H9 (cell line): Measurements from ENCODE around the gene DSG2. TPM values are rescaled to one million over a fixed set of nuclear protein-coding genes. Genes with fewer than 3 reads are reported as not detected.

Experiments
- DNase-seq: peaks from one replicate; pipeline ENCODE4 v3.0.0-alpha.2; 2017
- H2AFZ ChIP-seq: one replicate; pipeline ENCODE4 v1.6.1; 2013; ENCODE audit warnings: mild to moderate bottlenecking, low read length, control low read depth, moderate library complexity
- H2AK5ac ChIP-seq: 2 replicates; pipeline ENCODE4 v1.6.1; 2013; ENCODE audit warnings: low read length, control low read depth, mixed read lengths; ENCODE audit not compliant: insufficient read length
- H2BK120ac ChIP-seq: one replicate; pipeline ENCODE4 v1.6.1; 2013; ENCODE audit warnings: low read depth, mild to moderate bottlenecking, low read length, control low read depth, inconsistent platforms; ENCODE audit not compliant: poor library complexity, severe bottlenecking
- H2BK12ac ChIP-seq: 2 replicates; pipeline ENCODE4 v1.6.1; 2013; ENCODE audit warnings: low read length, control low read depth, mixed read lengths, low read depth; ENCODE audit not compliant: insufficient read length
- H2BK15ac ChIP-seq: 2 replicates; pipeline ENCODE4 v1.6.1; 2013; ENCODE audit warnings: low read depth, low read length, control low read depth
- H2BK20ac ChIP-seq: one replicate; pipeline ENCODE4 v1.6.1; 2013; ENCODE audit warnings: low read depth, mild to moderate bottlenecking, low read length, control low read depth, inconsistent platforms; ENCODE audit not compliant: poor library complexity, severe bottlenecking
- H2BK5ac ChIP-seq: 2 replicates; pipeline ENCODE4 v1.6.1; 2013; ENCODE audit warnings: low read length, control low read depth, mixed read lengths; ENCODE audit not compliant: insufficient read length
- H3K14ac ChIP-seq: 2 replicates; pipeline ENCODE4 v1.6.1; 2013; ENCODE audit warnings: low read length, control low read depth; ENCODE audit not compliant: insufficient read depth
- H3K18ac ChIP-seq: 2 replicates; pipeline ENCODE4 v1.6.1; 2013; ENCODE audit warnings: low read depth, mild to moderate bottlenecking, mixed read lengths, low read length, control low read depth; ENCODE audit not compliant: insufficient read length
- H3K23ac ChIP-seq: 2 replicates; pipeline ENCODE4 v1.6.1; 2013; ENCODE audit warnings: low read length, control low read depth, mixed read lengths, low read depth; ENCODE audit not compliant: insufficient read length
- H3K23me2 ChIP-seq: 2 replicates; pipeline ENCODE4 v1.6.1; 2013; ENCODE audit warnings: low read depth, mild to moderate bottlenecking, mixed read lengths, low read length, control low read depth; ENCODE audit not compliant: insufficient read length, poor library complexity, severe bottlenecking
- H3K27ac ChIP-seq: 2 replicates; pipeline ENCODE4 v1.5.1; 2013; ENCODE audit warnings: low read length, control low read depth, mixed read lengths, low read depth; ENCODE audit not compliant: insufficient read length
- H3K27me3 ChIP-seq: 2 replicates; pipeline ENCODE4 v1.6.1; 2013; ENCODE audit warnings: low read length, control low read depth, inconsistent platforms; ENCODE audit not compliant: insufficient read depth
- H3K4ac ChIP-seq: 2 replicates; pipeline ENCODE4 v1.6.1; 2013; ENCODE audit warnings: low read depth, mild to moderate bottlenecking, control low read depth, inconsistent platforms, low read length, moderate library complexity
- H3K4me1 ChIP-seq: 2 replicates; pipeline ENCODE4 v1.6.1; 2013; ENCODE audit warnings: low read length, control low read depth, inconsistent platforms; ENCODE audit not compliant: insufficient read depth
- H3K4me2 ChIP-seq: 2 replicates; pipeline ENCODE4 v1.6.1; 2013; ENCODE audit warnings: low read length, control low read depth, mixed read lengths; ENCODE audit not compliant: insufficient read length, insufficient read depth
- H3K56ac ChIP-seq: 2 replicates; pipeline ENCODE4 v1.6.1; 2013; ENCODE audit warnings: low read depth, mild to moderate bottlenecking, mixed read lengths, low read length, control low read depth; ENCODE audit not compliant: insufficient read length
- H3K79me1 ChIP-seq: 2 replicates; pipeline ENCODE4 v1.6.1; 2013; ENCODE audit warnings: low read depth, mild to moderate bottlenecking, moderate library complexity, low read length, control low read depth, inconsistent platforms; ENCODE audit not compliant: insufficient read depth, poor library complexity, severe bottlenecking
- H3K79me2 ChIP-seq: 2 replicates; pipeline ENCODE4 v1.6.1; 2013; ENCODE audit warnings: low read length, control low read depth, inconsistent platforms; ENCODE audit not compliant: insufficient read depth
- H3K9ac ChIP-seq: 2 replicates; pipeline ENCODE4 v1.6.1; 2013; ENCODE audit warnings: low read length, control low read depth, mixed read lengths; ENCODE audit not compliant: insufficient read length; ENCODE audit errors: extremely low read depth
- H3K9me3 ChIP-seq: one replicate; pipeline ENCODE4 v1.6.1; 2013; ENCODE audit warnings: low read depth, low read length, inconsistent platforms; ENCODE audit not compliant: control insufficient read depth
- H3T11ph ChIP-seq: one replicate; pipeline ENCODE4 v1.6.1; 2013; ENCODE audit warnings: mild to moderate bottlenecking, low read length, control low read depth, inconsistent platforms
- H4K20me1 ChIP-seq: one replicate; pipeline ENCODE4 v1.6.1; 2013; ENCODE audit not compliant: control insufficient read depth, insufficient read length, insufficient read depth
- H4K5ac ChIP-seq: 2 replicates; pipeline ENCODE4 v1.6.1; 2013; ENCODE audit warnings: low read depth, mild to moderate bottlenecking, mixed read lengths, low read length, control low read depth; ENCODE audit not compliant: insufficient read length
- H4K8ac ChIP-seq: replicated peaks from 2 replicates; pipeline ENCODE4 v1.6.1; 2013; ENCODE audit warnings: low read length, control low read depth, mixed read lengths, low read depth; ENCODE audit not compliant: insufficient read length
- H4K91ac ChIP-seq: 2 replicates; pipeline ENCODE4 v1.6.1; 2013; ENCODE audit warnings: low read depth, mild to moderate bottlenecking, moderate library complexity, mixed read lengths, low read length, control low read depth; ENCODE audit not compliant: insufficient read length
- H3K27ac Mint-ChIP-seq, 3 experiments: 2 replicates in 2 of 3; 3 replicates in 1 of 3; pipeline ENCODE4 v1.8.0; 2020 to 2021; ENCODE audit warnings: mixed read lengths in 3 of 3, mild to moderate bottlenecking in 1 of 3, moderate library complexity in 1 of 3
- H3K27me3 Mint-ChIP-seq: 2 replicates; pipeline ENCODE4 v1.8.0; 2021; ENCODE audit warnings: low read depth, mild to moderate bottlenecking, moderate library complexity, mixed read lengths
- H3K36me3 Mint-ChIP-seq, 3 experiments: 2 replicates in 2 of 3; 3 replicates in 1 of 3; pipeline ENCODE4 v1.8.0; 2020 to 2021; ENCODE audit warnings: low read depth in 3 of 3, mixed read lengths in 3 of 3; ENCODE audit not compliant: insufficient read depth in 1 of 3
- H3K4me1 Mint-ChIP-seq, 2 experiments: 2 replicates each; pipeline ENCODE4 v1.8.0; 2020; ENCODE audit warnings: mixed read lengths in 2 of 2
- H3K4me3 Mint-ChIP-seq, 2 experiments: 2 replicates in 1 of 2; 3 replicates in 1 of 2; pipeline ENCODE4 v1.8.0; 2020 to 2021; ENCODE audit warnings: mild to moderate bottlenecking in 2 of 2, mixed read lengths in 2 of 2, moderate library complexity in 1 of 2
- H3K9me3 Mint-ChIP-seq, 2 experiments: 2 replicates in 1 of 2; 3 replicates in 1 of 2; pipeline ENCODE4 v1.8.0; 2020; ENCODE audit warnings: mild to moderate bottlenecking in 2 of 2, mixed read lengths in 2 of 2, moderate library complexity in 1 of 2
- WGBS: extraction: QIAGEN DNeasy Blood & Tissue Kit; methylation state at CpG from one replicate; pipeline ENCODE4 v1.1.7; 2013; ENCODE audit warnings: missing lambda C conversion rate, low lambda C conversion rate, mixed read lengths; ENCODE audit not compliant: insufficient read length; ENCODE audit errors: extremely low coverage; 5-methylcytosine and 5-hydroxymethylcytosine counted together
- total RNA-seq: library from RNA; stranded (reverse); gene quantifications from 2 replicates; pipeline ENCODE4 v1.2.1, GENCODE V29; 2021
- TF ChIP-seq, protein P1 (sequence below): fragments of 200-600 bp; sonication (generic); conservative IDR thresholded peaks from 3 replicates; pipeline ENCODE4 v1.8.0; 2021; ENCODE audit warnings: antibody characterized with exemption, mild to moderate bottlenecking

The DSG2 gene
- total RNA-seq, 1 experiment from 2014 or later = 107 TPM

GRCh38 chr18:31587529-31587928, 89.6 kb downstream of the DSG2 start:
- Histone ChIP-seq H3K4ac (no peak overlapping the region), H2BK15ac (no peak overlapping the region), H2AFZ (no peak overlapping the region), H3K79me1 (no peaks in the 10 kb centered on the region), H3T11ph (no peak overlapping the region), H3K23me2 (no peaks in the 10 kb centered on the region), H2BK5ac (no peak overlapping the region), H3K9me3 (no peaks in the 10 kb centered on the region), H4K8ac (no peak overlapping the region), H3K23ac (no peak overlapping the region), H2BK20ac (no peak overlapping the region), H2AK5ac (no peak overlapping the region), H3K9ac (no peak overlapping the region), H3K79me2 (no peaks in the 10 kb centered on the region), H3K4me2 (no peak overlapping the region), H3K4me1 (no peaks in the 10 kb centered on the region), H3K27me3 (no peaks in the 10 kb centered on the region), H4K91ac (no peak overlapping the region), H2BK12ac (no peak overlapping the region), H3K18ac (no peak overlapping the region), H2BK120ac (no peak overlapping the region), H3K14ac (no peak overlapping the region), H4K20me1 (no peaks in the 10 kb centered on the region), H3K27ac (no peak overlapping the region), H3K56ac (no peak overlapping the region), H4K5ac (no peak overlapping the region)
- TF ChIP-seq, protein P1, sequence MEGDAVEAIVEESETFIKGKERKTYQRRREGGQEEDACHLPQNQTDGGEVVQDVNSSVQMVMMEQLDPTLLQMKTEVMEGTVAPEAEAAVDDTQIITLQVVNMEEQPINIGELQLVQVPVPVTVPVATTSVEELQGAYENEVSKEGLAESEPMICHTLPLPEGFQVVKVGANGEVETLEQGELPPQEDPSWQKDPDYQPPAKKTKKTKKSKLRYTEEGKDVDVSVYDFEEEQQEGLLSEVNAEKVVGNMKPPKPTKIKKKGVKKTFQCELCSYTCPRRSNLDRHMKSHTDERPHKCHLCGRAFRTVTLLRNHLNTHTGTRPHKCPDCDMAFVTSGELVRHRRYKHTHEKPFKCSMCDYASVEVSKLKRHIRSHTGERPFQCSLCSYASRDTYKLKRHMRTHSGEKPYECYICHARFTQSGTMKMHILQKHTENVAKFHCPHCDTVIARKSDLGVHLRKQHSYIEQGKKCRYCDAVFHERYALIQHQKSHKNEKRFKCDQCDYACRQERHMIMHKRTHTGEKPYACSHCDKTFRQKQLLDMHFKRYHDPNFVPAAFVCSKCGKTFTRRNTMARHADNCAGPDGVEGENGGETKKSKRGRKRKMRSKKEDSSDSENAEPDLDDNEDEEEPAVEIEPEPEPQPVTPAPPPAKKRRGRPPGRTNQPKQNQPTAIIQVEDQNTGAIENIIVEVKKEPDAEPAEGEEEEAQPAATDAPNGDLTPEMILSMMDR = no peak
- H3K9me3 Mint-ChIP-seq = no peaks in the 10 kb centered on the region
- H3K4me3 Mint-ChIP-seq = no peak overlapping the region
- H3K36me3 Mint-ChIP-seq = no peaks in the 10 kb centered on the region
- no peaks in the 10 kb centered on the region for H3K27me3 Mint-ChIP-seq
- no peak for DNase-seq
- H3K4me1 Mint-ChIP-seq = peaks cover 0 to 2% of the 10 kb centered on the region in 2 experiments; a peak in 1 of 4 replicates
- no CpG with 5 or more reads among the region's 4 CpGs for WGBS
- H3K27ac Mint-ChIP-seq = no peak overlapping the region
